Endothelial cell of umbilical vein (primary cell): Measurements from ENCODE around the gene PPP2R5A. TPM values are rescaled to one million over a fixed set of nuclear protein-coding genes. Genes with fewer than 3 reads are reported as not detected.

Source experiments
- BruUV-seq: library from RNA; stranded (reverse); fragments of 400-500 nt; replicated peaks from 2 replicates; lab custom pipeline; 2021; lab: Mats Ljungman, UMichigan
- CTCF ChIA-PET: fragments of 300-600, 350-600 bp; sonication (Branson Sonifier 250); formaldehyde crosslinking; loops from one replicate; lab custom pipeline; 2021; ENCODE audit warnings: antibody characterized with exemption, inconsistent platforms; lab: Charles Lee
- POLR2A ChIA-PET: fragments of 300-600, 350-600 bp; sonication (Branson Sonifier 250); formaldehyde crosslinking; loops from one replicate; lab custom pipeline; 2021; ENCODE audit warnings: antibody characterized with exemption, inconsistent platforms; lab: Charles Lee
- DNase-seq: peaks from one replicate; pipeline ENCODE4 v3.0.0-alpha.2; 2011; ENCODE audit warnings: low read depth, low spot score
- FAIRE-seq: peaks from 2 replicates; lab custom pipeline; 2011; peaks lifted over from hg19 to GRCh38; lab: Jason Lieb, UNC
- H2AFZ ChIP-seq: 2 replicates; pipeline ENCODE4 v1.6.0; 2012; ENCODE audit warnings: low read depth, low read length, control low read depth, inconsistent platforms
- H3K27ac ChIP-seq: 2 replicates; pipeline ENCODE4 v1.5.1; 2011; ENCODE audit warnings: low read depth, mild to moderate bottlenecking, control low read depth, low read length, moderate library complexity; ENCODE audit not compliant: insufficient read depth
- H3K27me3 ChIP-seq, 2 experiments: 2 replicates each; pipeline versions ENCODE4 v1.6.0 to v1.6.1; 2011; ENCODE audit warnings: low read length in 2 of 2, mixed read lengths in 1 of 2; ENCODE audit not compliant: control insufficient read depth in 2 of 2, insufficient read depth in 2 of 2
- H3K36me3 ChIP-seq, 2 experiments: 2 replicates in 1 of 2; 3 replicates in 1 of 2; pipeline ENCODE4 v1.5.1; 2011; ENCODE audit warnings: low read length in 2 of 2, mild to moderate bottlenecking in 1 of 2, moderate library complexity in 1 of 2; ENCODE audit not compliant: control insufficient read depth in 2 of 2, insufficient read depth in 2 of 2; ENCODE audit errors: extremely low read depth in 1 of 2
- H3K4me1 ChIP-seq: 3 replicates; pipeline ENCODE4 v1.5.1; 2011; ENCODE audit warnings: mild to moderate bottlenecking, low read length; ENCODE audit not compliant: control insufficient read depth, insufficient read depth; ENCODE audit errors: extremely low read depth
- H3K4me2 ChIP-seq: 2 replicates; pipeline ENCODE4 v1.6.1; 2011; ENCODE audit warnings: low read length, control low read depth, mixed read lengths; ENCODE audit not compliant: insufficient read depth
- H3K4me3 ChIP-seq, 3 experiments: fragments of 200-600 bp in 1 of 3; sonication (generic), shearing (Covaris generic) in 1 of 3; replicated peaks in 1 of 3; 2 replicates each; pipeline ENCODE4 v1.5.1; 2011 to 2016; ENCODE audit warnings: control low read depth in 3 of 3, low read length in 3 of 3, mild to moderate bottlenecking in 2 of 3, inconsistent platforms in 1 of 3, low read depth in 1 of 3, moderate library complexity in 1 of 3; ENCODE audit not compliant: insufficient read depth in 1 of 3
- H3K79me2 ChIP-seq: 2 replicates; pipeline ENCODE4 v1.6.0; 2012; ENCODE audit warnings: low read length, inconsistent platforms; ENCODE audit not compliant: control insufficient read depth, insufficient read depth
- H3K9ac ChIP-seq: replicated peaks from 2 replicates; pipeline ENCODE3; 2011; ENCODE audit warnings: low read length, control low read depth; ENCODE audit not compliant: insufficient read depth; ENCODE audit errors: extremely low read depth
- H3K9me1 ChIP-seq: replicated peaks from 3 replicates; pipeline ENCODE4 v1.6.0; 2011; ENCODE audit warnings: mild to moderate bottlenecking, low read length; ENCODE audit not compliant: control insufficient read depth, insufficient read depth; ENCODE audit errors: extremely low read depth
- H3K9me3 ChIP-seq: replicated peaks from 2 replicates; pipeline ENCODE4 v1.5.1; 2012; ENCODE audit warnings: low read length, inconsistent platforms; ENCODE audit not compliant: control insufficient read depth, insufficient read depth
- H4K20me1 ChIP-seq: replicated peaks from 2 replicates; pipeline ENCODE3; 2011; ENCODE audit warnings: mild to moderate bottlenecking, low read length; ENCODE audit not compliant: control insufficient read depth, insufficient read depth; ENCODE audit errors: extremely low read depth
- CTCF ChIP-seq, 2 donors: IDR thresholded peaks; 1 replicate in 1 of 2; 2 replicates in 1 of 2; pipeline ENCODE4 v1.5.1; 2011; ENCODE audit warnings: low read length in 2 of 2, mild to moderate bottlenecking in 2 of 2, moderate library complexity in 2 of 2, control low read depth in 1 of 2, inconsistent platforms in 1 of 2, low read depth in 1 of 2; ENCODE audit not compliant: insufficient read depth in 1 of 2; ENCODE audit errors: extremely low read depth in 1 of 2
- EZH2 ChIP-seq: IDR thresholded peaks from 2 replicates; pipeline ENCODE4 v1.6.1; 2012; ENCODE audit warnings: borderline replicate concordance, low read depth, mild to moderate bottlenecking, moderate library complexity, low read length, inconsistent platforms; ENCODE audit not compliant: severe bottlenecking
- FOS ChIP-seq: IDR thresholded peaks from 2 replicates; pipeline ENCODE4 v1.6.1; 2011; ENCODE audit warnings: mild to moderate bottlenecking, low read length, moderate library complexity, borderline replicate concordance; ENCODE audit not compliant: insufficient read depth
- GATA2 ChIP-seq: IDR thresholded peaks from 2 replicates; pipeline ENCODE4 v1.7.0; 2011; ENCODE audit warnings: low read depth, mild to moderate bottlenecking, moderate library complexity, mixed read lengths, low read length; ENCODE audit not compliant: insufficient read length, insufficient read depth
- JUN ChIP-seq: IDR thresholded peaks from 2 replicates; pipeline ENCODE4 v1.6.1; 2011; ENCODE audit warnings: borderline replicate concordance, low read depth; ENCODE audit not compliant: insufficient read length, insufficient read depth
- MAX ChIP-seq: IDR thresholded peaks from 2 replicates; pipeline ENCODE4 v1.6.1; 2011; ENCODE audit not compliant: insufficient read depth, insufficient read length
- MYC ChIP-seq: IDR thresholded peaks from one replicate; pipeline ENCODE4 v1.6.1; 2011; ENCODE audit warnings: mild to moderate bottlenecking, low read depth, low read length
- POLR2A ChIP-seq: IDR thresholded peaks from 2 replicates; pipeline ENCODE4 v1.6.1; 2012; ENCODE audit warnings: low read depth, mild to moderate bottlenecking, control low read depth, low read length
- POLR2AphosphoS5 ChIP-seq: IDR thresholded peaks from 2 replicates; pipeline ENCODE4 v1.6.1; 2012; ENCODE audit warnings: low read depth, mild to moderate bottlenecking, control low read depth, low read length, moderate library complexity; ENCODE audit not compliant: insufficient read depth
- dilution Hi-C: fragments of 300-500 bp; cut with MboI; formaldehyde crosslinking; loops from one replicate; pipeline ENCODE4 v1.15.0; 2019; ENCODE audit warnings: low sequenced_read_pairs; ENCODE audit not compliant: extremely low pct_ligation_motif_present
- intact Hi-C: fragments of 100-400 bp; cut with micrococcal nuclease; formaldehyde crosslinking; loops from one replicate; pipeline ENCODE4 v1.10.0; 2022
- polyA plus RNA-seq, 4 experiments: library from polyadenylated mRNA; depleted of rRNA in 3 of 4; stranded (reverse) in 3 of 4; unstranded in 1 of 4; fragments of >200 nt; gene quantifications; 2 replicates each; pipeline versions ENCODE4 v1.2.1 to v1.2.3, GENCODE V29; 2011 to 2012; ENCODE audit warnings: missing spikeins in 1 of 4
- total RNA-seq: library from RNA; stranded (reverse); gene quantifications from 2 replicates; pipeline ENCODE4 v1.2.3, GENCODE V29; 2021

PPP2R5A gene
- total and polyA plus RNA-seq, 2 donors (not counting 3 experiments of a cell fraction or from before 2014, with no cell fraction given): 11.9 to 34.5 TPM

GRCh38 chr1:212256369-212256768 is 28.8 kb upstream of the PPP2R5A start:
- no peak overlapping the region for H3K9ac ChIP-seq
- H3K27ac ChIP-seq: no peak overlapping the region
- TF ChIP-seq JUN (no peak), GATA2 (no peak), CTCF (IDR thresholded peaks at IDR 0.05; ENCODE audit: extremely low read depth in 1 of 2, insufficient read depth in 1 of 2, low read depth in 1 of 2, low read length in 2 of 2) (no peak), EZH2 (no peak), MAX (no peak), FOS (no peak), MYC (no peak), POLR2AphosphoS5 (no peak), POLR2A (no peak)
- H3K9me1 ChIP-seq: no peaks in the 10 kb centered on the region
- dilution Hi-C loops (no loop called here), intact Hi-C loops (no loop called here)
- H4K20me1 ChIP-seq: no peaks in the 10 kb centered on the region
- ChIA-PET CTCF (interaction anchor here (0.9 kb wide), 1 partner anchor 10 kb away, joined by 3 read pairs; no protein-coding TSS in a partner anchor), POLR2A (no interaction called here)
- no peaks in the 10 kb centered on the region for H3K4me1 ChIP-seq
- no peak overlapping the region for H3K4me3 ChIP-seq
- no peak overlapping the region for H3K4me2 ChIP-seq
- H2AFZ ChIP-seq: no peak overlapping the region
- FAIRE-seq: no peak
- peaks cover 0 to 13% of the 10 kb centered on the region in 2 experiments for H3K27me3 ChIP-seq
- H3K79me2 ChIP-seq: no peaks in the 10 kb centered on the region
- no peaks in the 10 kb centered on the region for H3K9me3 ChIP-seq
- BruUV-seq: no TSS peak
- DNase-seq: no peak
- no peaks in the 10 kb centered on the region for H3K36me3 ChIP-seq
